ENCODE data around the gene PFDN4. TPM values are rescaled to one million over a fixed set of nuclear protein-coding genes. Genes with fewer than 3 reads are reported as not detected.
"Not testable (repeated sequence)": the region's sequence is repeated elsewhere in the genome, so short reads cannot be mapped to it uniquely, and the experiment has no call there.

Gene PFDN4
- total RNA-seq, 4 donors from 2014 or later = 46.4 to 72.7 (median 54.2) TPM

DNA sequence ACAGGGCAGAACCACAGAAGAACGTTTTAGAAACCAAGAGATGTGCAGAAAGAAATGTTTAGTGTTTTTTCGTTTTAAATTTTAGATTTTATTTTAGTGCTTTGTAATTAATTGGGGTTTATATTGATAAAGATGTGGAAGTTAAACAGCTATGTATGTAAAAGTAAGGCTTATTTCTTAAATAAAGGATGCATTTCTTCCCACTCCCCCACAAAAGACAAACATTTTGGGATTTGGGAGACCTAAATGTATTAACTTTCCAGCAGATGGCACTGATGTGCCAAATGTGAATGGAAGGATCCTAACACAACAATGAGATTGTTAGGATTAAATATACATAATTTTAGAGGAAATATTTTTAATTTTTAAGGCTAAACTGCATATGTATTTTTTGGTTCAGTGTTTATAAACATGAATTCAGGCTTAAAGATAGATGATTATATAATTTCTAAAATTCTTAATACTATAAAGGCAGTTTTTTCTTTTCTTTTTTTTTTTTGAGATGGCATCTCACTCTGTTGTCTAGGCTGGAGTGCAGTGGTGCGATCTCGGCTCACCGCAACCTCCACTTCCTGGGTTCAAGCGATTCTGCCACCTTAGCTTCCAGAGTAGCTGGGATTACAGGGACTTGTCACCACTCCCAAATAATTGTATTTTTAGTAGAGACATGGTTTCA lies 12.0 kb downstream of the PFDN4 start:
- TF ChIP-seq, protein P1, sequence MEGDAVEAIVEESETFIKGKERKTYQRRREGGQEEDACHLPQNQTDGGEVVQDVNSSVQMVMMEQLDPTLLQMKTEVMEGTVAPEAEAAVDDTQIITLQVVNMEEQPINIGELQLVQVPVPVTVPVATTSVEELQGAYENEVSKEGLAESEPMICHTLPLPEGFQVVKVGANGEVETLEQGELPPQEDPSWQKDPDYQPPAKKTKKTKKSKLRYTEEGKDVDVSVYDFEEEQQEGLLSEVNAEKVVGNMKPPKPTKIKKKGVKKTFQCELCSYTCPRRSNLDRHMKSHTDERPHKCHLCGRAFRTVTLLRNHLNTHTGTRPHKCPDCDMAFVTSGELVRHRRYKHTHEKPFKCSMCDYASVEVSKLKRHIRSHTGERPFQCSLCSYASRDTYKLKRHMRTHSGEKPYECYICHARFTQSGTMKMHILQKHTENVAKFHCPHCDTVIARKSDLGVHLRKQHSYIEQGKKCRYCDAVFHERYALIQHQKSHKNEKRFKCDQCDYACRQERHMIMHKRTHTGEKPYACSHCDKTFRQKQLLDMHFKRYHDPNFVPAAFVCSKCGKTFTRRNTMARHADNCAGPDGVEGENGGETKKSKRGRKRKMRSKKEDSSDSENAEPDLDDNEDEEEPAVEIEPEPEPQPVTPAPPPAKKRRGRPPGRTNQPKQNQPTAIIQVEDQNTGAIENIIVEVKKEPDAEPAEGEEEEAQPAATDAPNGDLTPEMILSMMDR (IDR thresholded peaks at IDR 0.05) = no peak
- ATAC-seq (ENCODE audit: low FRiP score) (no peak), DNase-seq (ENCODE audit: low spot score) (no peak)

DNA sequence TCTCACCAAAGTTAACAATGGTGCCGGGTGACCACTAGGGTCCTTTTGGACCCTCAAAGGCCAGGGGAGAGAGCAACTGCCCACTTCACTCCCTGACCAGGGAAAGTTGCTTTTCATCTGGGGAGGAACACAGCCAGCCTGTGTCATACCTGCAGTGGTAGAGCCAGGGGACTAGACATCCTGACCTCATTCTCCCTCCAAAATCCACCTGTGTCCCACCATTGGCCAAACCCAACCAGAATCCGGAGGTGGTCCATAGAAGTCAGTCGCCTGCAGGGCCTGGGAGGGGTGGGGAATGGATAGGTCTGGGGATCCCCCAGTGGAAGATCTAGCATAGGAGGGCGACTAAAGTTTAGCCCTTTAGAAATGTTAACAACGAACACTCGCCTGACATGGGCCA lies 12.8 kb downstream of the PFDN4 start:
- TF ChIP-seq, protein P1 (IDR thresholded peaks at IDR 0.05) = no peak
- DNase-seq (ENCODE audit: low spot score) = no peak
- no peak for ATAC-seq (ENCODE audit: low FRiP score)

GRCh38 chr20:54221353-54221752 lies 13.5 kb downstream of the PFDN4 start:
- DNase-seq (ENCODE audit: low spot score) (no peak), ATAC-seq (ENCODE audit: low FRiP score) (no peak)
- TF ChIP-seq, protein P1 (IDR thresholded peaks at IDR 0.05) = no peak

DNA sequence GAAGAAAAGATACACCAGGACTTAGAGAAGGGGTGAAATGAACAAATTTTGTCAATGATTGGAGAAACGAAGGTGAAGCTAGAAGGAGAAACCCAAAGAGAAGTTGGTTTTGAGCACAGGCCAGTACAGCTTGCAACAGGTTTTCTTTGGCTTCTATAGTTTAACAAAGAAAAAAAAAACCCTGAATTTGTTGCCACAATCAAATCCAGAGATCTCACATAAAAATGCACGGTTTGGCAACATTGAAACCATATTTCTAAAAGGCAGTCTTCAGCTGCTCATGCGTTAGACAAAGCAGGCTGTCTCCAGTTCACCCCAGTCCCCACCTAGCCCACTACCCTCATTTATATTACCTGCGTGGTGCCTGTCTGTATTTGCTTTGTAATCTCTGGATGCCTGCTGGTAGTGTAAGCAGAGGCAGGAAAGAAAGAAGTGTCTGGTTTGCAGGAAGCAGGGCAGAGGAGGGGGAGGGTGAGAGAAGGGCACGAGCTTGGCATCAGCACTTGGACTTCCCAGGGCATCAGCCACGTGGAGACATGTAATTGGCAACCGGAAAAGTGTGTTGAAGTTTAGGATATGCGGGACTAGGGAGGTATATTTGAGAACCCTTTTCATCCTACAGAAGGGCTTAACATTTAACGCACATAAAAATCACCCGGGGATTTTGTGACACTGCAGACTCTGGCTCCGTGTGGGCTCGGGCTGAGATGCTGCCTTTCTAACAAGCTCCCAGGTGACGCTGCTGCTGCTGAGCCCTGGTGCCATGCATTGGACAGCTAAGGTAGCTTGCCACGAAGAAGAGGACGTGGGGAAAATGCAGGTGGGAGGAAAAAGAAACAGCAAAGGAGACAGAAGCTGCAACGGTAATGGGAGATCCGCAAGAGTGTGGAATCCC lies 14.4 kb downstream of the PFDN4 start:
- ATAC-seq (ENCODE audit: low FRiP score) = no peak
- no peak for DNase-seq (ENCODE audit: low spot score)
- TF ChIP-seq, protein P1 (IDR thresholded peaks at IDR 0.05) = no peak

DNA sequence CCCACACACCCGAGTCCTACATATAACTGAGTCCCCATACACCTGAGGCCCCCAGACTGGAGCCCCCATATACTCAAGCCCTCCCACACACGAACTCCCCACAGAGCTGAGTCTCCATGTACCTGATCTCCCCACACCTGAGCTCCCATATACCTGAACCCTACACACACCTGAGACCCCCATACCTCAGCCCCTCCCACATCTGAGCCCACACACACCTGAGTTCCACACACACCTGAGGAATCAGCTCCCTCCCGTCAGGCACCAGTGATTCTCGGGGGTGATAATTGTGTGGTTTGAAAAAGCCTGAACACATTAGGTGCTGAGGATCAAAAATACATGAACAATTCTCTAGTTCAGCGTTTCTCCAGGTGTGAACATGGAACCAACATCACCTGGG lies 15.4 kb downstream of the PFDN4 start:
- DNase-seq (ENCODE audit: low spot score) (no peak), ATAC-seq (ENCODE audit: low FRiP score) (no peak)
- TF ChIP-seq, protein P1 (IDR thresholded peaks at IDR 0.05) = no peak

DNA sequence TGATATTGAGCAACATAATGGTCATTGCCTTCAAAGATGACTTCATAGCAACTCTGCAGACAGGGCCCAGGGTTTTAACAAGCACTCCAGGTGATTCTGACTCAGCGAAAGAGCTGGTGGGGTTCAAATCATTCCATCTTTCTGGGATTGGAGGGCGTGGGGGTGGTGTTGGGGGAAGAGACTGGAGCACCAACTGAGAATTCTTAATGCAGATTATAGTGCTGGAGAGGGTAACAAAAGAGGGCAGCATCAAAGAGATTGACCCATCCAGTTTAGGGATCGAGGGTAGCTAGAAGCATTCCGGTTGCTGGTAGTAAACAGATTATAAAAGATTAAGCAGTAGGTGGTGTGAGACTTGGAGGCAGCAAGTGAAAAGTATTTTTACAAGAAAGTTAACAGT lies 15.9 kb downstream of the PFDN4 start:
- ATAC-seq (ENCODE audit: low FRiP score) (no peak), DNase-seq (ENCODE audit: low spot score) (no peak)
- TF ChIP-seq, protein P1 (IDR thresholded peaks at IDR 0.05) = no peak

GRCh38 chr20:54224642-54225041 lies 16.8 kb downstream of the PFDN4 start:
- not testable (repeated sequence) for DNase-seq (ENCODE audit: low spot score); ATAC-seq (ENCODE audit: low FRiP score)

Data from omental fat pad (tissue), 4 donors.